TTC549 (cell line): ENCODE data around the gene CDYL2.
"Not testable (repeated sequence)": the region's sequence is repeated elsewhere in the genome, so short reads cannot be mapped to it uniquely, and the experiment has no call there.

Source experiments
- FAIRE-seq: peaks from 2 replicates; lab custom pipeline; 2012; peaks lifted over from hg19 to GRCh38; lab: Jason Lieb, UNC

CDYL2 gene

GRCh38 chr16:80743772-80744171 is 60.6 kb downstream of the CDYL2 start:
- no peak for FAIRE-seq

- no peak for FAIRE-seq
Measured at GRCh38 chr16:80743273-80743672, 61.1 kb downstream of the CDYL2 start.

GRCh38 chr16:80742331-80742730 is 62.1 kb downstream of the CDYL2 start:
- no peak for FAIRE-seq

- no peak for FAIRE-seq
Measured at GRCh38 chr16:80741724-80742123, 62.7 kb downstream of the CDYL2 start.

- no peak for FAIRE-seq
Measured at GRCh38 chr16:80739523-80739922, 64.9 kb downstream of the CDYL2 start.

- FAIRE-seq, result no peak
Measured at GRCh38 chr16:80738521-80738920, 65.9 kb downstream of the CDYL2 start.

- FAIRE-seq, result no peak
Measured at GRCh38 chr16:80735846-80736245, 68.6 kb downstream of the CDYL2 start.

GRCh38 chr16:80733407-80733806 is 71.0 kb downstream of the CDYL2 start:
- FAIRE-seq, result no peak

GRCh38 chr16:80731915-80732314 is 72.5 kb downstream of the CDYL2 start:
- no peak for FAIRE-seq

- not testable (repeated sequence) for FAIRE-seq
Measured at GRCh38 chr16:80727066-80727763, 77.2 kb downstream of the CDYL2 start.

- no peak for FAIRE-seq
Measured at GRCh38 chr16:80725566-80726162, 78.7 kb downstream of the CDYL2 start.

GRCh38 chr16:80723981-80724380 is 80.4 kb downstream of the CDYL2 start:
- FAIRE-seq, result no peak

GRCh38 chr16:80723091-80723490 is 81.3 kb downstream of the CDYL2 start:
- no peak for FAIRE-seq

GRCh38 chr16:80720804-80721371 is 83.5 kb downstream of the CDYL2 start:
- FAIRE-seq, result no peak

- FAIRE-seq, result no peak
Measured at GRCh38 chr16:80719573-80719972, 84.8 kb downstream of the CDYL2 start.

- no peak for FAIRE-seq
Measured at GRCh38 chr16:80718480-80719220, 85.7 kb downstream of the CDYL2 start.

GRCh38 chr16:80717611-80718010 is 86.8 kb downstream of the CDYL2 start:
- no peak for FAIRE-seq

- no peak for FAIRE-seq
Measured at GRCh38 chr16:80716564-80717139, 87.7 kb downstream of the CDYL2 start.

GRCh38 chr16:80711406-80711805 is 93.0 kb downstream of the CDYL2 start:
- FAIRE-seq, result no peak

GRCh38 chr16:80710918-80711317 is 93.5 kb downstream of the CDYL2 start:
- no peak for FAIRE-seq

GRCh38 chr16:80708823-80709222 is 95.6 kb downstream of the CDYL2 start:
- FAIRE-seq, result no peak

- FAIRE-seq, result no peak
Measured at GRCh38 chr16:80707686-80708085, 96.7 kb downstream of the CDYL2 start.

- FAIRE-seq, result no peak
Measured at GRCh38 chr16:80705596-80705995, 98.8 kb downstream of the CDYL2 start.
